Activated naive CD8-positive, alpha-beta T cell (primary cell): ENCODE measurements around the gene DNM3.

Source experiments
- H3K27ac Mint-ChIP-seq: one replicate; pipeline ENCODE4 v1.8.0; 2021; ENCODE audit warnings: mixed read lengths
- H3K27me3 Mint-ChIP-seq: one replicate; pipeline ENCODE4 v1.8.0; 2021; ENCODE audit warnings: mixed read lengths
- H3K36me3 Mint-ChIP-seq: one replicate; pipeline ENCODE4 v1.8.0; 2021; ENCODE audit warnings: mixed read lengths
- H3K4me1 Mint-ChIP-seq: one replicate; pipeline ENCODE4 v1.8.0; 2021; ENCODE audit warnings: low read depth, mixed read lengths
- H3K4me3 Mint-ChIP-seq: one replicate; pipeline ENCODE4 v1.8.0; 2021; ENCODE audit warnings: mild to moderate bottlenecking, mixed read lengths
- H3K9me3 Mint-ChIP-seq: one replicate; pipeline ENCODE4 v1.8.0; 2021; ENCODE audit warnings: low read depth, mixed read lengths

DNM3 gene

GRCh38 chr1:172406968-172407367 lies 565.7 kb downstream of the DNM3 start:
- peaks cover 7% of the 10 kb centered on the region for H3K4me1 Mint-ChIP-seq
- H3K27ac Mint-ChIP-seq = no peak overlapping the region
- H3K4me3 Mint-ChIP-seq = no peak overlapping the region
- no peaks in the 10 kb centered on the region for H3K27me3 Mint-ChIP-seq
- no peaks in the 10 kb centered on the region for H3K36me3 Mint-ChIP-seq
- no peaks in the 10 kb centered on the region for H3K9me3 Mint-ChIP-seq

GRCh38 chr1:172408958-172409357 lies 567.7 kb downstream of the DNM3 start:
- Mint-ChIP-seq H3K9me3 (no peaks in the 10 kb centered on the region), H3K4me3 (no peak overlapping the region), H3K27ac (no peak overlapping the region), H3K36me3 (peaks cover 4% of the 10 kb centered on the region), H3K4me1 (peaks cover 2% of the 10 kb centered on the region), H3K27me3 (no peaks in the 10 kb centered on the region)

GRCh38 chr1:172410027-172410426 lies 568.7 kb downstream of the DNM3 start:
- H3K27ac Mint-ChIP-seq = no peak overlapping the region
- no peak overlapping the region for H3K4me3 Mint-ChIP-seq
- H3K4me1 Mint-ChIP-seq = peaks cover 2% of the 10 kb centered on the region
- no peaks in the 10 kb centered on the region for H3K27me3 Mint-ChIP-seq
- peaks cover 5% of the 10 kb centered on the region for H3K36me3 Mint-ChIP-seq
- H3K9me3 Mint-ChIP-seq = no peaks in the 10 kb centered on the region

- Mint-ChIP-seq H3K36me3 (peaks cover 7% of the 10 kb centered on the region), H3K4me3 (no peak overlapping the region), H3K27ac (no peak overlapping the region), H3K27me3 (no peaks in the 10 kb centered on the region), H3K4me1 (no peaks in the 10 kb centered on the region), H3K9me3 (no peaks in the 10 kb centered on the region)
Measured at GRCh38 chr1:172411791-172412338, 570.6 kb downstream of the DNM3 start.

- H3K4me3 Mint-ChIP-seq = no peak overlapping the region
- H3K9me3 Mint-ChIP-seq = no peaks in the 10 kb centered on the region
- peaks cover 8% of the 10 kb centered on the region for H3K36me3 Mint-ChIP-seq
- H3K4me1 Mint-ChIP-seq = peaks cover 6% of the 10 kb centered on the region
- H3K27me3 Mint-ChIP-seq = no peaks in the 10 kb centered on the region
- H3K27ac Mint-ChIP-seq = no peak overlapping the region
Measured at GRCh38 chr1:172414331-172414730, 573.0 kb downstream of the DNM3 start.

GRCh38 chr1:172416496-172417035 lies 575.3 kb downstream of the DNM3 start:
- no peak overlapping the region for H3K27ac Mint-ChIP-seq
- no peaks in the 10 kb centered on the region for H3K9me3 Mint-ChIP-seq
- peaks cover 11% of the 10 kb centered on the region for H3K4me1 Mint-ChIP-seq
- H3K27me3 Mint-ChIP-seq = no peaks in the 10 kb centered on the region
- H3K36me3 Mint-ChIP-seq = peaks cover 8% of the 10 kb centered on the region
- no peak overlapping the region for H3K4me3 Mint-ChIP-seq

GRCh38 chr1:172417557-172417956 lies 576.3 kb downstream of the DNM3 start:
- Mint-ChIP-seq H3K9me3 (no peaks in the 10 kb centered on the region), H3K36me3 (peaks cover 8% of the 10 kb centered on the region), H3K27me3 (no peaks in the 10 kb centered on the region), H3K27ac (no peak overlapping the region), H3K4me1 (peaks cover 11% of the 10 kb centered on the region), H3K4me3 (no peak overlapping the region)

GRCh38 chr1:172420385-172420784 lies 579.1 kb downstream of the DNM3 start, which contains the start of gene C1orf105:
Gene C1orf105, plus strand, starts transcription at chr1:172420685. Its CDS starts 201 bp downstream, at chr1:172420886.
- Mint-ChIP-seq H3K9me3 (no peaks in the 10 kb centered on the region), H3K27ac (peak within 1 kb of the TSS; percentile 41), H3K4me1 (peaks cover 13% of the 10 kb centered on the region), H3K4me3 (no peak within 1 kb of the TSS), H3K27me3 (no peaks in the 10 kb centered on the region), H3K36me3 (peaks cover 2% of the 10 kb centered on the region)

GRCh38 chr1:172421974-172422604 lies 580.8 kb downstream of the DNM3 start:
- Mint-ChIP-seq H3K36me3 (peaks cover 2% of the 10 kb centered on the region), H3K4me3 (no peak overlapping the region), H3K27me3 (no peaks in the 10 kb centered on the region), H3K9me3 (no peaks in the 10 kb centered on the region), H3K27ac (no peak overlapping the region), H3K4me1 (peaks cover 13% of the 10 kb centered on the region)

GRCh38 chr1:172423336-172423735 lies 582.0 kb downstream of the DNM3 start:
- H3K4me1 Mint-ChIP-seq = peaks cover 13% of the 10 kb centered on the region
- no peaks in the 10 kb centered on the region for H3K36me3 Mint-ChIP-seq
- no peaks in the 10 kb centered on the region for H3K27me3 Mint-ChIP-seq
- H3K9me3 Mint-ChIP-seq = no peaks in the 10 kb centered on the region
- no peak overlapping the region for H3K4me3 Mint-ChIP-seq
- no peak overlapping the region for H3K27ac Mint-ChIP-seq

- no peaks in the 10 kb centered on the region for H3K36me3 Mint-ChIP-seq
Measured at GRCh38 chr1:172425339-172425738, 584.0 kb downstream of the DNM3 start.

GRCh38 chr1:172427191-172427590 lies 585.9 kb downstream of the DNM3 start:
- Mint-ChIP-seq H3K27ac (no peak overlapping the region), H3K4me3 (no peak overlapping the region), H3K27me3 (no peaks in the 10 kb centered on the region), H3K36me3 (no peaks in the 10 kb centered on the region), H3K4me1 (peaks cover 29% of the 10 kb centered on the region), H3K9me3 (no peaks in the 10 kb centered on the region)

More at GRCh38 chr1:172425339-172425738, 584.0 kb downstream of the DNM3 start:
- Mint-ChIP-seq H3K27me3 (no peaks in the 10 kb centered on the region), H3K27ac (no peak overlapping the region), H3K9me3 (no peaks in the 10 kb centered on the region), H3K4me3 (no peak overlapping the region), H3K4me1 (peaks cover 18% of the 10 kb centered on the region)

GRCh38 chr1:172429331-172430127 lies 588.2 kb downstream of the DNM3 start:
- Mint-ChIP-seq H3K36me3 (peaks cover 3% of the 10 kb centered on the region), H3K27me3 (no peaks in the 10 kb centered on the region), H3K27ac (no peak overlapping the region), H3K4me1 (peaks cover 43% of the 10 kb centered on the region), H3K4me3 (no peak overlapping the region), H3K9me3 (no peaks in the 10 kb centered on the region)

- no peaks in the 10 kb centered on the region for H3K27me3 Mint-ChIP-seq
- peaks cover 43% of the 10 kb centered on the region for H3K4me1 Mint-ChIP-seq
- peaks cover 3% of the 10 kb centered on the region for H3K36me3 Mint-ChIP-seq
- no peak overlapping the region for H3K4me3 Mint-ChIP-seq
- no peak overlapping the region for H3K27ac Mint-ChIP-seq
- no peaks in the 10 kb centered on the region for H3K9me3 Mint-ChIP-seq
Measured at GRCh38 chr1:172430128-172430454, 588.8 kb downstream of the DNM3 start.

GRCh38 chr1:172431204-172431603 lies 589.9 kb downstream of the DNM3 start:
- H3K27ac Mint-ChIP-seq = peak overlapping the region; percentile 72
- peak overlapping the region; percentile 54 for H3K4me3 Mint-ChIP-seq
- H3K9me3 Mint-ChIP-seq = no peaks in the 10 kb centered on the region
- H3K27me3 Mint-ChIP-seq = no peaks in the 10 kb centered on the region
- peaks cover 43% of the 10 kb centered on the region for H3K4me1 Mint-ChIP-seq
- H3K36me3 Mint-ChIP-seq = peaks cover 3% of the 10 kb centered on the region
